H1 (cell line): Measurements from ENCODE around the gene ENAH. TPM values are rescaled to one million over a fixed set of nuclear protein-coding genes. Genes with fewer than 3 reads are reported as not detected.

Source experiments
- TAF7 ChIP-seq: optimal IDR thresholded peaks from 2 replicates; pipeline ENCODE3; 2011; ENCODE audit warnings: low read depth, mild to moderate bottlenecking, inconsistent platforms, low read length, moderate library complexity, borderline replicate concordance
- YY1 ChIP-seq: IDR thresholded peaks from 2 replicates; pipeline ENCODE4 v1.6.1; 2011; ENCODE audit warnings: low read depth, mild to moderate bottlenecking, low read length
- polyA plus RNA-seq, 7 experiments: library from polyadenylated mRNA; depleted of rRNA in 3 of 7; stranded (reverse) in 5 of 7; unstranded in 2 of 7; fragments of >200 nt in 5 of 7; fragments of 200-250 nt in 2 of 7; gene quantifications; 1 replicate in 5 of 7; 2 replicates in 1 of 7; 4 replicates in 1 of 7; pipeline versions ENCODE4 v1.2.1 to v1.2.3, GENCODE V29; 2011 to 2013; ENCODE audit warnings: missing spikeins in 2 of 7, mixed read lengths in 2 of 7
- total RNA-seq: library from RNA; stranded (reverse); fragmentation: NEBNext Ultra II Directional; extraction: Animal tissue kit (Norgen Biotek cat#: 25700); gene quantifications from 2 replicates; pipeline ENCODE4 v1.2.1, GENCODE V29; 2021
- TF ChIP-seq, protein P1 (sequence below): IDR thresholded peaks from 2 replicates; pipeline ENCODE4 v1.6.1; 2011; ENCODE audit warnings: low read depth, mild to moderate bottlenecking, low read length; ENCODE audit not compliant: insufficient read depth

The ENAH gene
- total and polyA plus RNA-seq, 2 of the 8 experiments (the other 6 are each of a cell fraction or from before 2014, with no cell fraction given): 39.1 to 335 TPM

- TF ChIP-seq, protein P1, sequence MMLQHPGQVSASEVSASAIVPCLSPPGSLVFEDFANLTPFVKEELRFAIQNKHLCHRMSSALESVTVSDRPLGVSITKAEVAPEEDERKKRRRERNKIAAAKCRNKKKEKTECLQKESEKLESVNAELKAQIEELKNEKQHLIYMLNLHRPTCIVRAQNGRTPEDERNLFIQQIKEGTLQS: no peak
- TF ChIP-seq TAF7 (no peak), YY1 (no peak)
- TF ChIP-seq, all 59 proteins: peak for 0
Measured at GRCh38 chr1:225602590-225603206, 50.2 kb downstream of the ENAH start (continued).
